Endodermal cell (in vitro differentiated cells): ENCODE measurements around the gene DNAJC8. TPM values are rescaled to one million over a fixed set of nuclear protein-coding genes. Genes with fewer than 3 reads are reported as not detected.

ENCODE experiments used
- DNase-seq: peaks from one replicate; pipeline ENCODE4 v3.0.0-alpha.2; 2017
- H3K27ac ChIP-seq: 2 replicates; pipeline ENCODE4 v1.5.1; 2013; ENCODE audit warnings: mild to moderate bottlenecking, low read depth, low read length, moderate library complexity
- H3K27me3 ChIP-seq: 2 replicates; pipeline ENCODE4 v1.6.1; 2013; ENCODE audit warnings: mild to moderate bottlenecking, low read length, moderate library complexity; ENCODE audit not compliant: insufficient read depth, control insufficient read depth, poor library complexity, severe bottlenecking
- H3K36me3 ChIP-seq: 2 replicates; pipeline ENCODE4 v1.7.0; 2013; ENCODE audit warnings: mild to moderate bottlenecking, low read length, moderate library complexity; ENCODE audit not compliant: control insufficient read depth, insufficient read depth
- H3K4me1 ChIP-seq: one replicate; pipeline ENCODE4 v1.7.0; 2013; ENCODE audit warnings: low read length; ENCODE audit not compliant: control insufficient read depth, insufficient read depth
- H3K4me3 ChIP-seq: 2 replicates; pipeline ENCODE4 v1.5.1; 2013; ENCODE audit warnings: mild to moderate bottlenecking, low read length, moderate library complexity
- H3K9ac ChIP-seq: 2 replicates; pipeline ENCODE4 v1.6.1; 2013; ENCODE audit warnings: mild to moderate bottlenecking, low read length, moderate library complexity; ENCODE audit not compliant: poor library complexity, severe bottlenecking; ENCODE audit errors: extremely low read depth
- H3K9me3 ChIP-seq: 2 replicates; pipeline ENCODE4 v1.6.1; 2013; ENCODE audit warnings: mild to moderate bottlenecking, low read length, moderate library complexity; ENCODE audit not compliant: control insufficient read depth
- H3K27ac Mint-ChIP-seq: 2 replicates; pipeline ENCODE4 v1.8.0; 2020; ENCODE audit warnings: mixed read lengths
- H3K27me3 Mint-ChIP-seq: 2 replicates; pipeline ENCODE4 v1.8.0; 2021; ENCODE audit warnings: mild to moderate bottlenecking, mixed read lengths; ENCODE audit not compliant: insufficient read depth
- H3K36me3 Mint-ChIP-seq: 2 replicates; pipeline ENCODE4 v1.8.0; 2020; ENCODE audit warnings: low read depth, mixed read lengths
- H3K4me1 Mint-ChIP-seq: 2 replicates; pipeline ENCODE4 v1.8.0; 2020; ENCODE audit warnings: mixed read lengths
- H3K4me3 Mint-ChIP-seq: 2 replicates; pipeline ENCODE4 v1.8.0; 2020; ENCODE audit warnings: mild to moderate bottlenecking, moderate library complexity, mixed read lengths
- H3K9me3 Mint-ChIP-seq: 2 replicates; pipeline ENCODE4 v1.8.0; 2020; ENCODE audit warnings: mild to moderate bottlenecking, mixed read lengths
- WGBS, 2 experiments: methylation state at CpG; one replicate each; pipeline versions ENCODE4 v1.1.5 to v1.1.7; 2013; ENCODE audit warnings: missing lambda C conversion rate in 2 of 2, mixed read lengths in 1 of 2; ENCODE audit not compliant: insufficient coverage in 1 of 2, insufficient read length in 1 of 2; 5-methylcytosine and 5-hydroxymethylcytosine counted together
- total RNA-seq, 2 donors: library from RNA; stranded (reverse); fragmentation: NEBNext Ultra II Directional in 1 of 2; extraction: Animal tissue kit (Norgen Biotek cat#: 25700) in 1 of 2; gene quantifications; 2 replicates in 1 of 2; 3 replicates in 1 of 2; pipeline ENCODE4 v1.2.1, GENCODE V29; 2021
- TF ChIP-seq, protein P1 (sequence below): fragments of 200-600 bp; sonication (generic); conservative IDR thresholded peaks from 2 replicates; pipeline ENCODE4 v1.5.0; 2021; ENCODE audit warnings: antibody characterized with exemption, mild to moderate bottlenecking

The DNAJC8 gene
- total RNA-seq, 2 donors from 2014 or later, result 122 to 144 TPM

GRCh38 chr1:28265577-28265976 is 32.7 kb upstream of the DNAJC8 start:
- Histone ChIP-seq H3K9ac (no peak overlapping the region), H3K27ac (no peak overlapping the region), H3K27me3 (no peaks in the 10 kb centered on the region), H3K4me1 (peaks cover 15% of the 10 kb centered on the region), H3K4me3 (no peak overlapping the region), H3K36me3 (peaks cover 3% of the 10 kb centered on the region), H3K9me3 (no peaks in the 10 kb centered on the region)
- Mint-ChIP-seq H3K36me3 (peaks cover 2% of the 10 kb centered on the region), H3K9me3 (no peaks in the 10 kb centered on the region), H3K4me3 (no peak overlapping the region), H3K27me3 (no peaks in the 10 kb centered on the region), H3K4me1 (peaks cover 58% of the 10 kb centered on the region), H3K27ac (peak overlapping the region; percentile 87)
- TF ChIP-seq, protein P1, sequence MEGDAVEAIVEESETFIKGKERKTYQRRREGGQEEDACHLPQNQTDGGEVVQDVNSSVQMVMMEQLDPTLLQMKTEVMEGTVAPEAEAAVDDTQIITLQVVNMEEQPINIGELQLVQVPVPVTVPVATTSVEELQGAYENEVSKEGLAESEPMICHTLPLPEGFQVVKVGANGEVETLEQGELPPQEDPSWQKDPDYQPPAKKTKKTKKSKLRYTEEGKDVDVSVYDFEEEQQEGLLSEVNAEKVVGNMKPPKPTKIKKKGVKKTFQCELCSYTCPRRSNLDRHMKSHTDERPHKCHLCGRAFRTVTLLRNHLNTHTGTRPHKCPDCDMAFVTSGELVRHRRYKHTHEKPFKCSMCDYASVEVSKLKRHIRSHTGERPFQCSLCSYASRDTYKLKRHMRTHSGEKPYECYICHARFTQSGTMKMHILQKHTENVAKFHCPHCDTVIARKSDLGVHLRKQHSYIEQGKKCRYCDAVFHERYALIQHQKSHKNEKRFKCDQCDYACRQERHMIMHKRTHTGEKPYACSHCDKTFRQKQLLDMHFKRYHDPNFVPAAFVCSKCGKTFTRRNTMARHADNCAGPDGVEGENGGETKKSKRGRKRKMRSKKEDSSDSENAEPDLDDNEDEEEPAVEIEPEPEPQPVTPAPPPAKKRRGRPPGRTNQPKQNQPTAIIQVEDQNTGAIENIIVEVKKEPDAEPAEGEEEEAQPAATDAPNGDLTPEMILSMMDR, result no peak
- no peak for DNase-seq
- WGBS, 2 experiments, result 84 to 93% methylated on average over 4 to 8 of the region's 8 CpGs

DNA sequence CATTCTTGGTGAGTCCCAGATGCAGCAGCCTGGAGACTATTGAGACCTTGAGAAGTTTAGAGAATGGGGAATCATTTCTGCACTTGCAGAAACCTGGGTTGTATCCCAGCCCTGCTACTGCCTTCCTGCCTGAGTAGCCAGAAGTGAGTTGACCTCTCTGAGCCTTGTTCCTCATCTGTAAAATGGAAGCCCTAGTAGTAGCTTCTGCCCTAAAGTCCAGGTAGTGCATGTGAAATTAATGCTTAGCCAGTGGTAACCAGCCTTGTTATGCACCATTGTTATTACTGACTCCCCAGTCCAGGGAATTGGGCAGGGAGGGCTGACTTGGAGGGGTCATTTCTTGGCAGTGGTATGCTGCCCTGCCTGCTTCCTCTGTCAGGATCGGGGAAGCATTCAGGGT is 32.1 kb upstream of the DNAJC8 start:
- no peaks in the 10 kb centered on the region for H3K27me3 Mint-ChIP-seq
- peaks cover 15% of the 10 kb centered on the region for H3K4me1 ChIP-seq
- DNase-seq, result no peak
- no peak overlapping the region for H3K4me3 ChIP-seq
- no peaks in the 10 kb centered on the region for H3K27me3 ChIP-seq
- no peak overlapping the region for H3K4me3 Mint-ChIP-seq
- TF ChIP-seq, protein P1, result no peak
- peak overlapping the region; percentile 87 for H3K27ac Mint-ChIP-seq
- H3K4me1 Mint-ChIP-seq, result peaks cover 57% of the 10 kb centered on the region
- H3K36me3 Mint-ChIP-seq, result no peaks in the 10 kb centered on the region
- WGBS, 2 experiments, result 97 to 100% methylated on average over 1 of the region's 1 CpG
- no peaks in the 10 kb centered on the region for H3K9me3 ChIP-seq
- H3K9ac ChIP-seq, result no peak overlapping the region
- no peaks in the 10 kb centered on the region for H3K36me3 ChIP-seq
- no peak overlapping the region for H3K27ac ChIP-seq
- H3K9me3 Mint-ChIP-seq, result no peaks in the 10 kb centered on the region

- Histone ChIP-seq H3K27me3 (no peaks in the 10 kb centered on the region), H3K27ac (no peak overlapping the region), H3K36me3 (no peaks in the 10 kb centered on the region), H3K4me1 (no peaks in the 10 kb centered on the region), H3K9me3 (no peaks in the 10 kb centered on the region), H3K4me3 (peak overlapping the region; percentile 87), H3K9ac (peak overlapping the region; percentile 90)
- H3K9me3 Mint-ChIP-seq, result no peaks in the 10 kb centered on the region
- no peaks in the 10 kb centered on the region for H3K27me3 Mint-ChIP-seq
- peak overlapping the region; percentile 85 for H3K27ac Mint-ChIP-seq
- peaks cover 32% of the 10 kb centered on the region for H3K4me1 Mint-ChIP-seq
- H3K36me3 Mint-ChIP-seq, result no peaks in the 10 kb centered on the region
- H3K4me3 Mint-ChIP-seq, result peak overlapping the region; percentile 71
- TF ChIP-seq, protein P1, result no peak
- no peak for DNase-seq
- WGBS, 2 experiments, result 47 to 50% methylated on average over 5 to 7 of the region's 7 CpGs
Observed at GRCh38 chr1:28260803-28261174, 28.0 kb upstream of the DNAJC8 start.
